OCI-LY7 (cell line): ENCODE data around the gene SINHCAF. TPM values are rescaled to one million over a fixed set of nuclear protein-coding genes. Genes with fewer than 3 reads are reported as not detected.
A peak's percentile ranks its signal among the peaks of the same experiment; 100 is the strongest.

Experiments
- BruUV-seq: library from RNA; stranded (reverse); fragments of 400-500 nt; replicated peaks from 2 replicates; lab custom pipeline; 2021; lab: Mats Ljungman, UMichigan
- CTCF ChIA-PET: fragments of 300-600 bp; sonication (Branson Sonifier 250); formaldehyde crosslinking; loops from one replicate; lab custom pipeline; 2022; ENCODE audit warnings: antibody characterized with exemption; ENCODE audit not compliant: unreplicated experiment; lab: Charles Lee
- POLR2A ChIA-PET: fragments of 300-600 bp; sonication (Branson Sonifier 250); formaldehyde crosslinking; loops from one replicate; lab custom pipeline; 2022; ENCODE audit warnings: antibody characterized with exemption; lab: Charles Lee
- DNase-seq: peaks from one replicate; pipeline ENCODE4 v3.0.0-alpha.2; 2015; ENCODE audit warnings: low spot score
- H2AFZ ChIP-seq: fragments of 200-600 bp; sonication (generic), shearing (Covaris generic); 2 replicates; pipeline ENCODE4 v1.6.1; 2014; ENCODE audit warnings: mild to moderate bottlenecking, antibody characterized with exemption, low read length, moderate library complexity
- H3K27ac ChIP-seq: fragments of 200-600 bp; sonication (generic); 2 replicates; pipeline ENCODE4 v1.5.1; 2014; ENCODE audit warnings: mixed run types, low read depth, mild to moderate bottlenecking, moderate library complexity, low read length, inconsistent platforms; ENCODE audit not compliant: poor library complexity, severe bottlenecking
- H3K36me3 ChIP-seq: fragments of 200-600 bp; sonication (generic); 2 replicates; pipeline ENCODE4 v1.6.1; 2014; ENCODE audit warnings: mild to moderate bottlenecking, antibody characterized with exemption, low read length, moderate library complexity, mixed read lengths; ENCODE audit not compliant: insufficient read depth
- H3K4me1 ChIP-seq: fragments of 200-600 bp; sonication (generic); 2 replicates; pipeline ENCODE4 v1.5.1; 2014; ENCODE audit warnings: mild to moderate bottlenecking, low read length; ENCODE audit not compliant: insufficient read depth, poor library complexity, severe bottlenecking
- H3K4me2 ChIP-seq: fragments of 200-600 bp; sonication (generic); 2 replicates; pipeline ENCODE4 v1.6.1; 2014; ENCODE audit warnings: mild to moderate bottlenecking, low read length
- H3K4me3 ChIP-seq: fragments of 200-600 bp; sonication (generic); 2 replicates; pipeline ENCODE4 v1.5.1; 2014; ENCODE audit warnings: mild to moderate bottlenecking, low read depth, low read length; ENCODE audit not compliant: poor library complexity, severe bottlenecking
- H3K79me2 ChIP-seq: fragments of 200-600 bp; sonication (generic); 2 replicates; pipeline ENCODE4 v1.6.1; 2016; ENCODE audit warnings: low read depth, mild to moderate bottlenecking, low read length, moderate library complexity, mixed read lengths; ENCODE audit not compliant: insufficient read depth
- H3K9me2 ChIP-seq: fragments of 200-600 bp; sonication (generic); 2 replicates; pipeline ENCODE4 v1.6.1; 2016; ENCODE audit warnings: mild to moderate bottlenecking, low read length, mixed read lengths; ENCODE audit not compliant: insufficient read depth
- H3K9me3 ChIP-seq: fragments of 200-600 bp; sonication (generic); 2 replicates; pipeline ENCODE4 v1.6.1; 2014; ENCODE audit warnings: mild to moderate bottlenecking, mixed run types, low read length, mixed read lengths
- H4K20me1 ChIP-seq: fragments of 200-600 bp; sonication (generic); 2 replicates; pipeline ENCODE4 v1.6.1; 2014; ENCODE audit warnings: mild to moderate bottlenecking, antibody characterized with exemption, low read length, moderate library complexity, mixed read lengths; ENCODE audit not compliant: insufficient read depth
- EZH2phosphoT487 ChIP-seq: fragments of 200-600 bp; sonication (generic); IDR thresholded peaks from 2 replicates; pipeline ENCODE4 v1.6.1; 2018; ENCODE audit warnings: low read depth, borderline replicate concordance, mild to moderate bottlenecking, mixed run types, antibody characterized with exemption, low read length, moderate library complexity, mixed read lengths
- intact Hi-C: fragments of 100-400 bp; cut with micrococcal nuclease; formaldehyde crosslinking; loops from one replicate; pipeline ENCODE4 v1.10.0; 2022; ENCODE audit not compliant: unreplicated experiment
- total RNA-seq, 2 experiments: library from RNA; depleted of rRNA in 1 of 2; stranded (reverse); fragments of >200 nt in 1 of 2; shearing (Covaris generic) in 1 of 2; gene quantifications; 2 replicates each; pipeline ENCODE4 v1.2.3, GENCODE V29; 2014 to 2022
- TF ChIP-seq, protein P1 (sequence below): fragments of 200-600 bp; sonication (generic); conservative IDR thresholded peaks from 2 replicates; pipeline ENCODE4 v1.5.1; 2014; ENCODE audit warnings: mild to moderate bottlenecking, antibody characterized with exemption, low read length, moderate library complexity, mixed read lengths

SINHCAF gene
- total RNA-seq, 2 experiments from 2014 or later = 51.0 to 86.2 TPM

DNA sequence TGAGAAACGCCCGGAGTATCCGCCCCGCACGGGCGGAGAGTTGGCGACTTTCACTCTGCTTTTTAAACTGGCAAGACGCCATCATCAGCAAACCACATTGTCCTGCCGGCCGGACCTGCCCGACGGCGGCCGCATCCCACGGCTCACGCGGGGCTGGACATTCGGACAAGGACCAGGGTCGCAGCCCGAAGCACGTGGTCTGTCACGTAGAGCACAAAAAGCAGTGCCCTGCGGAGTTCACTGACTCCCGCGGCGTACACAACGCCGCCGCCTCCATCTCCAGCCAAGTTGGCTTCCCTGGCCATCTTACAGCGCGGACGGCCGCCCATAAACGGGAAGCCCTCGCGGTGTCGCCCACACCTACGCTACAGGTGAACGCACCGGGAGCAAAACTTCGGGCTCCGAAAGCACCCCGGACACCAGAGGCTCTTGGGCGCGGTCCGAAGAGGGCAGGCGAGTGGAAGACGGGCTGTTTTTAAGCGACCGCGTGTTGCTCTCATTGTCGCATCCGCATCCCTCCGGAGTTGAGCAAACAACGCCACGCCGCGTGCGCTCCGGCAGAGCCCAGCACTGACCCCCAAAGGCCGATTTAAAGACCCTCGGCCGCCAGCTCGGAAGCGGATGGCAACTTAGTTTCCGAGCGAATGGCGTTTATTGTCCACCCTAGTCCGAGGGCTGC, 966 bp downstream of the SINHCAF start:
- H3K9me2 ChIP-seq = no peaks in the 10 kb centered on the region
- peak overlapping the region; percentile 48; the same call in 1 of the 2 replicates for H2AFZ ChIP-seq
- H4K20me1 ChIP-seq = peaks cover 32% of the 10 kb centered on the region
- H3K4me1 ChIP-seq = peaks cover 37% of the 10 kb centered on the region
- CTCF ChIA-PET = no interaction called here
- TF ChIP-seq EZH2phosphoT487 = no peak
- TF ChIP-seq, protein P1, sequence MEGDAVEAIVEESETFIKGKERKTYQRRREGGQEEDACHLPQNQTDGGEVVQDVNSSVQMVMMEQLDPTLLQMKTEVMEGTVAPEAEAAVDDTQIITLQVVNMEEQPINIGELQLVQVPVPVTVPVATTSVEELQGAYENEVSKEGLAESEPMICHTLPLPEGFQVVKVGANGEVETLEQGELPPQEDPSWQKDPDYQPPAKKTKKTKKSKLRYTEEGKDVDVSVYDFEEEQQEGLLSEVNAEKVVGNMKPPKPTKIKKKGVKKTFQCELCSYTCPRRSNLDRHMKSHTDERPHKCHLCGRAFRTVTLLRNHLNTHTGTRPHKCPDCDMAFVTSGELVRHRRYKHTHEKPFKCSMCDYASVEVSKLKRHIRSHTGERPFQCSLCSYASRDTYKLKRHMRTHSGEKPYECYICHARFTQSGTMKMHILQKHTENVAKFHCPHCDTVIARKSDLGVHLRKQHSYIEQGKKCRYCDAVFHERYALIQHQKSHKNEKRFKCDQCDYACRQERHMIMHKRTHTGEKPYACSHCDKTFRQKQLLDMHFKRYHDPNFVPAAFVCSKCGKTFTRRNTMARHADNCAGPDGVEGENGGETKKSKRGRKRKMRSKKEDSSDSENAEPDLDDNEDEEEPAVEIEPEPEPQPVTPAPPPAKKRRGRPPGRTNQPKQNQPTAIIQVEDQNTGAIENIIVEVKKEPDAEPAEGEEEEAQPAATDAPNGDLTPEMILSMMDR = no peak
- peak; percentile 71 for DNase-seq
- H3K4me3 ChIP-seq = peak overlapping the region; percentile 86
- H3K9me3 ChIP-seq = no peaks in the 10 kb centered on the region
- H3K36me3 ChIP-seq = no peaks in the 10 kb centered on the region
- H3K4me2 ChIP-seq = peak overlapping the region; percentile 87
- no TSS peak for BruUV-seq
- peak overlapping the region; percentile 69 for H3K27ac ChIP-seq
- POLR2A ChIA-PET = no interaction called here
- intact Hi-C loops = loop anchor here (5.0 to 10.0 kb wide), 4 partner anchors 262 to 950 kb away; partner anchors contain the start of gene ETFBKMT
- peaks cover 59% of the 10 kb centered on the region for H3K79me2 ChIP-seq

DNA sequence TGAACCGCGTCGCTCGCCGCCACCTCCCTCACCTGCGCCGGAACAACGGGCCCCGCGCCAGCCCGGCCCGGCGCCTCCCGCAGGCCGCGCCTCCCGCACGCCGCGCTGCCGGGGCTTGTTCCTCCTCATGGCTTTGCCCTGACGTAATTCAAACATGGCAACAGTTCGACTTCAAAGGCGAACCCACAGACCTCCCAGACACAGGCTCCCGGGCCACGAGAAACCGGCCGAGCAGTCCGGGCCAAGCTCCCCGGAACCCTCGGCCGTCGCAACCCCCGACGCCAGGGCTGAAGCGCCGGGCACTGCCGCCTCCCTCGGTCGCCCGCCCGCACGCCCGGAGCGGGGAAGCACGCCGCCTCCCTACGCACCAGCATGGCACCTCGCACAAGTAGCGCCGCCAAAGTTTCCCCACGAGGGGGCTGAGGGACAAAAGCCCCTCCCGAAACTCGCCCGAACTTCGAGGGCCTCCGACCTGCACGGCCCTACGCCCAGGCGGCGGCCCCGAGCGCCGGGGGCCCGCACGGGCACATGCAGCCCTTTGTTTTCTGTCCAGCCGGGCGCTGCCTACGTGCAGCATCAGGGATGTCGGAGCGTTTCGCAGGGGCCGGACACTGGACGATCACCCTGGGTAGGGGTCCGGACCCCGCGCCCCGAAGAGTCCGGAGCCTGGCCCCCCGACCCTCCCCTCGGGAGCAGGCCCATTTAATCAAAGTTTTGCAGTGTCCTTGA, 1.7 kb downstream of the SINHCAF start:
- Histone ChIP-seq H3K4me2 (peak overlapping the region; percentile 87), H3K36me3 (no peaks in the 10 kb centered on the region), H3K9me2 (no peaks in the 10 kb centered on the region), H3K79me2 (peaks cover 66% of the 10 kb centered on the region), H3K27ac (peak overlapping the region; percentile 69), H3K9me3 (no peaks in the 10 kb centered on the region), H4K20me1 (peaks cover 39% of the 10 kb centered on the region), H3K4me3 (peak overlapping the region; percentile 86), H2AFZ (peak overlapping the region; percentile 48; the same call in 1 of the 2 replicates), H3K4me1 (peaks cover 44% of the 10 kb centered on the region)
- peak; percentile 82 for DNase-seq
- intact Hi-C loops = loop anchor here (5.0 to 10.0 kb wide), 4 partner anchors 263 to 951 kb away; partner anchors contain the start of gene ETFBKMT
- POLR2A ChIA-PET = no interaction called here
- BruUV-seq = TSS peak; percentile 77
- no peak for TF ChIP-seq EZH2phosphoT487
- TF ChIP-seq, protein P1 = peak; percentile 33; the same call in 1 of the 2 replicates
- CTCF ChIA-PET = no interaction called here
